ENCODE results near the gene SGCA. TPM values are rescaled to one million over a fixed set of nuclear protein-coding genes. Genes with fewer than 3 reads are reported as not detected.

The SGCA gene
- total and polyA plus RNA-seq, 7 donors, result 2.5 to 80.1 (median 27.3) TPM

GRCh38 chr17:50134206-50135110 is 31.3 kb upstream of the SGCA start:
- H3K36me3 ChIP-seq, result peaks cover 17 to 53% (median 40%) of the 10 kb centered on the region in 4 donors
- DNase-seq, result no peak
- 79 to 82% methylated on average over 16 of the region's 16 CpGs for WGBS, 2 donors
- H3K9me3 ChIP-seq, result no peaks in the 10 kb centered on the region
- H3K27ac ChIP-seq, result peak overlapping the region in 1 of 4 donors; percentile 75
- peaks cover 4 to 11% (median 4%) of the 10 kb centered on the region in 3 donors for H3K27me3 ChIP-seq
- TF ChIP-seq CTCF (IDR thresholded peaks at IDR 0.05) (no peak), POLR2AphosphoS5 (IDR thresholded peaks at IDR 0.05) (no peak), POLR2A (IDR thresholded peaks at IDR 0.05) (no peak), EP300 (IDR thresholded peaks at IDR 0.05) (no peak)
- H3K4me3 ChIP-seq, result no peak overlapping the region
- H3K4me1 ChIP-seq, result peaks cover 0 to 42% (median 31%) of the 10 kb centered on the region in 4 donors
- intact Hi-C loops (cut with DNase I), result no loop called here

- Histone ChIP-seq H3K9me3 (no peaks in the 10 kb centered on the region), H3K4me3 (no peak overlapping the region), H3K4me1 (peaks cover 0 to 36% (median 25%) of the 10 kb centered on the region in 4 donors), H3K27ac (no peak overlapping the region), H3K36me3 (peaks cover 23 to 60% (median 42%) of the 10 kb centered on the region in 4 donors), H3K27me3 (peaks cover 0 to under 1% (median 0%) of the 10 kb centered on the region in 3 donors)
- intact Hi-C loops (cut with DNase I), result no loop called here
- DNase-seq, result no peak
- TF ChIP-seq EP300 (IDR thresholded peaks at IDR 0.05) (no peak), CTCF (IDR thresholded peaks at IDR 0.05) (no peak), POLR2A (IDR thresholded peaks at IDR 0.05) (no peak), POLR2AphosphoS5 (IDR thresholded peaks at IDR 0.05) (no peak)
- WGBS, 2 donors, result 86 to 90% methylated on average over 16 of the region's 16 CpGs
Measured at GRCh38 chr17:50135316-50136095, 30.3 kb upstream of the SGCA start.

GRCh38 chr17:50136096-50136687 is 29.6 kb upstream of the SGCA start:
- H3K9me3 ChIP-seq, result no peaks in the 10 kb centered on the region
- H3K4me1 ChIP-seq, result peaks cover 0 to 30% (median 21%) of the 10 kb centered on the region in 4 donors
- TF ChIP-seq CTCF (IDR thresholded peaks at IDR 0.05), result no peak
- TF ChIP-seq EP300 (IDR thresholded peaks at IDR 0.05), result no peak
- no peak for TF ChIP-seq POLR2A (IDR thresholded peaks at IDR 0.05)
- TF ChIP-seq POLR2AphosphoS5 (IDR thresholded peaks at IDR 0.05), result no peak
- H3K27me3 ChIP-seq, result no peaks in the 10 kb centered on the region
- DNase-seq, result no peak
- H3K36me3 ChIP-seq, result peaks cover 28 to 67% (median 48%) of the 10 kb centered on the region in 4 donors
- H3K27ac ChIP-seq, result no peak overlapping the region
- intact Hi-C loops (cut with DNase I), result no loop called here
- WGBS, 2 donors, result 94 to 96% methylated on average over 11 of the region's 11 CpGs
- no peak overlapping the region for H3K4me3 ChIP-seq

GRCh38 chr17:50137042-50137441 is 28.8 kb upstream of the SGCA start:
- H3K4me3 ChIP-seq, result no peak overlapping the region
- DNase-seq, result no peak
- intact Hi-C loops (cut with DNase I), result no loop called here
- 92 to 95% methylated on average over 4 of the region's 4 CpGs for WGBS, 2 donors
- H3K4me1 ChIP-seq, result peaks cover 0 to 30% (median 21%) of the 10 kb centered on the region in 4 donors
- H3K27ac ChIP-seq, result no peak overlapping the region
- no peaks in the 10 kb centered on the region for H3K9me3 ChIP-seq
- TF ChIP-seq EP300 (IDR thresholded peaks at IDR 0.05) (no peak), POLR2AphosphoS5 (IDR thresholded peaks at IDR 0.05) (no peak), CTCF (IDR thresholded peaks at IDR 0.05) (no peak)
- peaks cover 28 to 76% (median 50%) of the 10 kb centered on the region in 4 donors for H3K36me3 ChIP-seq
- no peaks in the 10 kb centered on the region for H3K27me3 ChIP-seq
